A673 (cell line): ENCODE data around the gene STAB2.

Experiments
- CTCF ChIP-seq: fragments of 300-800, 200-600 bp; sonication (generic); conservative IDR thresholded peaks from 2 replicates; pipeline ENCODE4 v1.5.1; 2017; ENCODE audit warnings: low read depth, mild to moderate bottlenecking, antibody characterized with exemption, low read length, moderate library complexity, mixed read lengths
- EZH2 ChIP-seq: fragments of 200-600 bp; sonication (generic); IDR thresholded peaks from 2 replicates; pipeline ENCODE4 v1.6.1; 2017; ENCODE audit warnings: borderline replicate concordance, low read depth, mild to moderate bottlenecking, mixed read lengths, antibody characterized with exemption, low read length; ENCODE audit not compliant: poor library complexity, severe bottlenecking

GRCh38 chr12:103626498-103626897 lies 39.4 kb downstream of the STAB2 start:
- no peak for TF ChIP-seq CTCF
- TF ChIP-seq EZH2: no peak
